ENCODE measurements around the gene PARD3. TPM values are rescaled to one million over a fixed set of nuclear protein-coding genes. Genes with fewer than 3 reads are reported as not detected.
A peak's percentile ranks its signal among the peaks of the same experiment; 100 is the strongest.

Gene PARD3
- total RNA-seq, 1 donor from 2014 or later, result 26.0 TPM

DNA sequence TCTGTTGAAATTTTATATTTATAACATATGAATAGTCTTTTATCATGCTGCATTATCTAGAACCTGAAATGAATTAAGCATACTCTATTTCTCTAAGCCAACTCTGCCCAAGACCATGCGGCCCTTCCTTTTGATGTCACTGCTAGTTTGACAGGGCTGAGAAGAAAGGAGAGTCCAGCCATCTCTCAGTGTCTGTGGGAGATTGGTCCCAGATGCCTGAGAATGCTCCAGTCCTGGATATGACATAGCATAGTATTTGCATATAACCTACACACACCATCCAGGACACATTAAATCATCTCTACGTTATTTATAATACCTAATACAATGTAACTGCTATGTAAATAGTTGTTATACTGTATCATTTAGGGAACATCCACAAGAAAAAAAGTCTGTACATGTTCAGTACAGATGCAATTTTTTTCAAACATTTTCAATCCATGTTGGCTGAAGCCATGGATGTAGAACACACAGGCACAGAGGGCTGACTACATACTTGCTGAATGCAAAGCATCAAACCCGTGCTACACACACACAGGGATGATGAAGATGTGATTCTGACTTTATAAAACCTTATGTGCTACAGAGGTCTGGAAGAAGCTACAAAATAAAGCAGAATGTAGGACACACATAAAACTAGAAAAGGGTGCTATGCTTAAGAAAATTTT, 315.4 kb downstream of the PARD3 start:
- peaks cover 4% of the 10 kb centered on the region for H3K9me3 Mint-ChIP-seq (ENCODE audit: low read depth)
- H3K4me1 Mint-ChIP-seq (ENCODE audit: low read depth), result peaks cover 7% of the 10 kb centered on the region
- DNase-seq (ENCODE audit: low spot score), result no peak
- no peaks in the 10 kb centered on the region for H3K27me3 Mint-ChIP-seq (ENCODE audit: low read depth)
- no peak overlapping the region for H3K4me3 Mint-ChIP-seq (ENCODE audit: unreplicated experiment)
- TF ChIP-seq, protein P1, sequence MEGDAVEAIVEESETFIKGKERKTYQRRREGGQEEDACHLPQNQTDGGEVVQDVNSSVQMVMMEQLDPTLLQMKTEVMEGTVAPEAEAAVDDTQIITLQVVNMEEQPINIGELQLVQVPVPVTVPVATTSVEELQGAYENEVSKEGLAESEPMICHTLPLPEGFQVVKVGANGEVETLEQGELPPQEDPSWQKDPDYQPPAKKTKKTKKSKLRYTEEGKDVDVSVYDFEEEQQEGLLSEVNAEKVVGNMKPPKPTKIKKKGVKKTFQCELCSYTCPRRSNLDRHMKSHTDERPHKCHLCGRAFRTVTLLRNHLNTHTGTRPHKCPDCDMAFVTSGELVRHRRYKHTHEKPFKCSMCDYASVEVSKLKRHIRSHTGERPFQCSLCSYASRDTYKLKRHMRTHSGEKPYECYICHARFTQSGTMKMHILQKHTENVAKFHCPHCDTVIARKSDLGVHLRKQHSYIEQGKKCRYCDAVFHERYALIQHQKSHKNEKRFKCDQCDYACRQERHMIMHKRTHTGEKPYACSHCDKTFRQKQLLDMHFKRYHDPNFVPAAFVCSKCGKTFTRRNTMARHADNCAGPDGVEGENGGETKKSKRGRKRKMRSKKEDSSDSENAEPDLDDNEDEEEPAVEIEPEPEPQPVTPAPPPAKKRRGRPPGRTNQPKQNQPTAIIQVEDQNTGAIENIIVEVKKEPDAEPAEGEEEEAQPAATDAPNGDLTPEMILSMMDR (IDR thresholded peaks at IDR 0.05), result no peak
- H3K27ac Mint-ChIP-seq (ENCODE audit: unreplicated experiment), result no peak overlapping the region
- H3K36me3 Mint-ChIP-seq (ENCODE audit: low read depth), result peaks cover 3% of the 10 kb centered on the region

DNA sequence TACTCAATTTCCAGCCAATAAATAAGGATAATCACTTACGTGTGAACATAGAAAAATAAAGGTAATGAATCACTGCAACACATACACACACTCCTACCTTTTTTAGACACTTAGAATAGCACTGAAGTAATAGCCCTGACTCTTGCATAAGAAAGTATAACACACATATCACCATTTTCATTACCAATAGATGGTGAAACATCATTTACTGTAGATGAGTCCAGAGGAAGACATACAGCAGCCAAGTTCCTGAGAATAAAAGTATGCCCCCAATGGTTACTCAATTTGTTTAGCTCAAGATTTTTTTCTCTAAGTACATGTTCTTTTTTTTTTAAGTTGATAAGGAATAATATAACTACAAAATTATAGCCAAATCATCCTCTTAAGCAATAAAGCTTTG, 316.3 kb downstream of the PARD3 start:
- TF ChIP-seq, protein P1 (IDR thresholded peaks at IDR 0.05), result no peak
- Mint-ChIP-seq H3K36me3 (ENCODE audit: low read depth) (peaks cover 3% of the 10 kb centered on the region), H3K4me3 (ENCODE audit: unreplicated experiment) (no peak overlapping the region), H3K4me1 (ENCODE audit: low read depth) (peaks cover 9% of the 10 kb centered on the region), H3K9me3 (ENCODE audit: low read depth) (peaks cover 4% of the 10 kb centered on the region), H3K27me3 (ENCODE audit: low read depth) (no peaks in the 10 kb centered on the region), H3K27ac (ENCODE audit: unreplicated experiment) (no peak overlapping the region)
- no peak for DNase-seq (ENCODE audit: low spot score)

DNA sequence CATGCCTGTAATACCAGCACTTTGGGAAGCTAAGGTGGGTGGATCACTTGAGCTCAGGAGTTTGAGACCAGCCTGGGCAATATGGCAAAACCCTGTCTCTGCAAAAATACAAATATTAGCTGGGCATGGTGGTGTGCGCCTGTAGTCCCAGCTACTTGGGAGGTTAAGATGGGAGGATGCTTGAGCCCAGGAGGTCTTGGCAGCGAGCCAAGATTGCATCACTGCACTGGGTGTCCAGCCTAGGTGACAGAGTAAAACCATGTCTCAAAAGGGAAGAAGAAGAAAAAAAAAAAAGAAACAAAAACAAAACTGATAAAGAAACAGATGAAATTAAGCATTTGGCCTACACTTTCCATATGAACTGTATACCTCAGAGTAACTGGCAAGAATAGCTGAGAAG, 319.2 kb downstream of the PARD3 start:
- DNase-seq (ENCODE audit: low spot score), result no peak
- H3K4me1 Mint-ChIP-seq (ENCODE audit: low read depth), result peaks cover 9% of the 10 kb centered on the region
- TF ChIP-seq, protein P1 (IDR thresholded peaks at IDR 0.05), result no peak
- peaks cover 2% of the 10 kb centered on the region for H3K9me3 Mint-ChIP-seq (ENCODE audit: low read depth)
- H3K36me3 Mint-ChIP-seq (ENCODE audit: low read depth), result peaks cover 1% of the 10 kb centered on the region
- H3K4me3 Mint-ChIP-seq (ENCODE audit: unreplicated experiment), result no peak overlapping the region
- no peak overlapping the region for H3K27ac Mint-ChIP-seq (ENCODE audit: unreplicated experiment)
- H3K27me3 Mint-ChIP-seq (ENCODE audit: low read depth), result no peaks in the 10 kb centered on the region

DNA sequence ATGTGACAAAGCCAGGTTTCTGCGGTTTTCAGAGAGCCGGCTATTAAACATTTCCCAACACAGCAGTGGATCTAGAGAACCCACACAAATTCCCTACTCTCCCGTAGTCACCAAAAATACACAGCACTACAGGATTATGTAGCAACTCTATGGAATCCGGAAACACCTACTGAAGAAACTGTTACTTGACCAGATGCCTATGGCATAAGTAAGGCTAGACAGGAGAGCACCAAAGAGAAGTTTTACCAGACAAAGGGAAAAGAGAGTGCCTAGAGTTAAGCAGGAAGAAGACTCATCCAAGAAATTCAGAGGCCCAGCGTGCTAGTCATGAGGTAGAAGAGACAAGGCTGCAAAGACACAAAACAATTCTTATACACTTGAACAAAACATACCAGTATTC, 321.1 kb downstream of the PARD3 start:
- no peaks in the 10 kb centered on the region for H3K36me3 Mint-ChIP-seq (ENCODE audit: low read depth)
- H3K4me3 Mint-ChIP-seq (ENCODE audit: unreplicated experiment), result no peak overlapping the region
- DNase-seq (ENCODE audit: low spot score), result no peak
- TF ChIP-seq, protein P1 (IDR thresholded peaks at IDR 0.05), result no peak
- H3K9me3 Mint-ChIP-seq (ENCODE audit: low read depth), result no peaks in the 10 kb centered on the region
- H3K27me3 Mint-ChIP-seq (ENCODE audit: low read depth), result no peaks in the 10 kb centered on the region
- H3K4me1 Mint-ChIP-seq (ENCODE audit: low read depth), result peaks cover 20% of the 10 kb centered on the region
- H3K27ac Mint-ChIP-seq (ENCODE audit: unreplicated experiment), result peak overlapping the region; percentile 71

DNA sequence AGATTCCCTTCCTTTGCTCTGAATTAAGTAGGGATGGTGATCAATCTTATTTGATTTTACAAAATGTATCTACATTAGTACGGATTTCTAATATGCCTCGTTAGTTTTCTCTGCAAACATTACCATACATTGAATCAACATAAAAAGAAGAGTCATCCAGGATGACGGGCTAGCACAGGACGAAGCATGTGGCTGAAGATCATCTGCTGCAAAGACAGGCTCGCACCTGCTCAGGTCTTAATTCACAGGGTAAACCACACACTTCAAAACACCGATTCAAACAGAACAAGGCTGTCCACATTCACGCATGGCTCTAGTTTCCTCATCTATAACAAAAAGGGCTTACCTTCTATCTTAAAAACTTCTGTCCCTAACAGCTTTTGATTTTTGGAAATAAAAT, 323.0 kb downstream of the PARD3 start:
- no peaks in the 10 kb centered on the region for H3K9me3 Mint-ChIP-seq (ENCODE audit: low read depth)
- H3K27ac Mint-ChIP-seq (ENCODE audit: unreplicated experiment), result no peak overlapping the region
- peaks cover 20% of the 10 kb centered on the region for H3K4me1 Mint-ChIP-seq (ENCODE audit: low read depth)
- H3K27me3 Mint-ChIP-seq (ENCODE audit: low read depth), result no peaks in the 10 kb centered on the region
- H3K4me3 Mint-ChIP-seq (ENCODE audit: unreplicated experiment), result no peak overlapping the region
- H3K36me3 Mint-ChIP-seq (ENCODE audit: low read depth), result no peaks in the 10 kb centered on the region
- no peak for DNase-seq (ENCODE audit: low spot score)
- TF ChIP-seq, protein P1 (IDR thresholded peaks at IDR 0.05), result no peak

All from chondrocyte (in vitro differentiated cells).